ENCODE measurements around the gene TMEM178A.

DNA sequence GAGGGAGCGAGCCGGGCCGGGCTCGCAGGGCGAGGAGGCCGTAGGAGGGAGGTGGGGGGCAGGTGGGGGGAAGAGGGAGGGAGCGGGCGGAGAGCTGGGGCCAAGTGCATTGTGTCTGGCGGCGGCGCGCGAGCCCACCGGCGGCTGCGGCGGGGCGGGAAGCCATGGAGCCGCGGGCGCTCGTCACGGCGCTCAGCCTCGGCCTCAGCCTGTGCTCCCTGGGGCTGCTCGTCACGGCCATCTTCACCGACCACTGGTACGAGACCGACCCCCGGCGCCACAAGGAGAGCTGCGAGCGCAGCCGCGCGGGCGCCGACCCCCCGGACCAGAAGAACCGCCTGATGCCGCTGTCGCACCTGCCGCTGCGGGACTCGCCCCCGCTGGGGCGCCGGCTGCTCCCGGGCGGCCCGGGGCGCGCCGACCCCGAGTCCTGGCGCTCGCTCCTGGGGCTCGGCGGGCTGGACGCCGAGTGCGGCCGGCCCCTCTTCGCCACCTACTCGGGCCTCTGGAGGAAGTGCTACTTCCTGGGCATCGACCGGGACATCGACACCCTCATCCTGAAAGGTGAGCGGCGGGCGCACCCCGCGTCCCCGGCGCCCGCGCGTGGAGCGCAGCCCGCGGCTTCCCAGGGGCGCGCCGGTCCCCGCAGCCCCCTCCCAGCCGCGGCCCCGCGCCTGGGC is at the start of gene TMEM178A:
- TF ChIP-seq, protein P1, sequence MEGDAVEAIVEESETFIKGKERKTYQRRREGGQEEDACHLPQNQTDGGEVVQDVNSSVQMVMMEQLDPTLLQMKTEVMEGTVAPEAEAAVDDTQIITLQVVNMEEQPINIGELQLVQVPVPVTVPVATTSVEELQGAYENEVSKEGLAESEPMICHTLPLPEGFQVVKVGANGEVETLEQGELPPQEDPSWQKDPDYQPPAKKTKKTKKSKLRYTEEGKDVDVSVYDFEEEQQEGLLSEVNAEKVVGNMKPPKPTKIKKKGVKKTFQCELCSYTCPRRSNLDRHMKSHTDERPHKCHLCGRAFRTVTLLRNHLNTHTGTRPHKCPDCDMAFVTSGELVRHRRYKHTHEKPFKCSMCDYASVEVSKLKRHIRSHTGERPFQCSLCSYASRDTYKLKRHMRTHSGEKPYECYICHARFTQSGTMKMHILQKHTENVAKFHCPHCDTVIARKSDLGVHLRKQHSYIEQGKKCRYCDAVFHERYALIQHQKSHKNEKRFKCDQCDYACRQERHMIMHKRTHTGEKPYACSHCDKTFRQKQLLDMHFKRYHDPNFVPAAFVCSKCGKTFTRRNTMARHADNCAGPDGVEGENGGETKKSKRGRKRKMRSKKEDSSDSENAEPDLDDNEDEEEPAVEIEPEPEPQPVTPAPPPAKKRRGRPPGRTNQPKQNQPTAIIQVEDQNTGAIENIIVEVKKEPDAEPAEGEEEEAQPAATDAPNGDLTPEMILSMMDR (IDR thresholded peaks at IDR 0.05), result no peak
- no peak for TF ChIP-seq POLR2A (IDR thresholded peaks at IDR 0.05)
